ENCODE results near the gene ACTR1B. TPM values are rescaled to one million over a fixed set of nuclear protein-coding genes. Genes with fewer than 3 reads are reported as not detected.
"Not testable (repeated sequence)": the region's sequence is repeated elsewhere in the genome, so short reads cannot be mapped to it uniquely, and the experiment has no call there.

The ACTR1B gene
- total RNA-seq, 1 donor from 2014 or later = 59.2 TPM

DNA sequence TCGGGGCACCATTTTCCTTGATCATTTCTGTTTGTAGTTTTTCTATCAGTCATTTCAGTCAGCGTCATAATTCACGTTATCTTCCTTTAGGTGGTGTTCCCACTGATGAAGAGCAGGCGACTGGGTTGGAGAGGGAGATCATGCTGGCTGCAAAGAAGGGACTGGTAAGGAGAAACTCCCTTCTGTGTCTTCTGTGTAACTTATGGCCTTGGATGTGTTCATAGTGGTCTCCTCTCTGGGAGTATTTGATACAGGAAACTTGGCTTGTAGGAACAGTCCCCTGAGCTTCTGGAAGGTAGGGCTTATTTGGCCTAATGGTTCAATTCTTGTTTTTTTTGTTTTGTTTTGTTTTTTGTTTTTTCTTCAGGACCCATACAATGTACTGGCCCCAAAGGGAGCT is 16.9 kb downstream of the ACTR1B start:
- DNase-seq (ENCODE audit: low read depth) = no peak
- H3K4me3 ChIP-seq (ENCODE audit: low read depth, low read length) = peak overlapping the region; percentile 96
- no peak for FAIRE-seq
- H3K36me3 ChIP-seq (ENCODE audit: control insufficient read depth, insufficient read depth, low read length) = peaks cover 9% of the 10 kb centered on the region
- H3K27me3 ChIP-seq (ENCODE audit: control insufficient read depth, insufficient read depth, low read length) = no peaks in the 10 kb centered on the region
- no peak for TF ChIP-seq CTCF (IDR thresholded peaks at IDR 0.05; ENCODE audit: insufficient read depth, low read length, severe bottlenecking)

DNA sequence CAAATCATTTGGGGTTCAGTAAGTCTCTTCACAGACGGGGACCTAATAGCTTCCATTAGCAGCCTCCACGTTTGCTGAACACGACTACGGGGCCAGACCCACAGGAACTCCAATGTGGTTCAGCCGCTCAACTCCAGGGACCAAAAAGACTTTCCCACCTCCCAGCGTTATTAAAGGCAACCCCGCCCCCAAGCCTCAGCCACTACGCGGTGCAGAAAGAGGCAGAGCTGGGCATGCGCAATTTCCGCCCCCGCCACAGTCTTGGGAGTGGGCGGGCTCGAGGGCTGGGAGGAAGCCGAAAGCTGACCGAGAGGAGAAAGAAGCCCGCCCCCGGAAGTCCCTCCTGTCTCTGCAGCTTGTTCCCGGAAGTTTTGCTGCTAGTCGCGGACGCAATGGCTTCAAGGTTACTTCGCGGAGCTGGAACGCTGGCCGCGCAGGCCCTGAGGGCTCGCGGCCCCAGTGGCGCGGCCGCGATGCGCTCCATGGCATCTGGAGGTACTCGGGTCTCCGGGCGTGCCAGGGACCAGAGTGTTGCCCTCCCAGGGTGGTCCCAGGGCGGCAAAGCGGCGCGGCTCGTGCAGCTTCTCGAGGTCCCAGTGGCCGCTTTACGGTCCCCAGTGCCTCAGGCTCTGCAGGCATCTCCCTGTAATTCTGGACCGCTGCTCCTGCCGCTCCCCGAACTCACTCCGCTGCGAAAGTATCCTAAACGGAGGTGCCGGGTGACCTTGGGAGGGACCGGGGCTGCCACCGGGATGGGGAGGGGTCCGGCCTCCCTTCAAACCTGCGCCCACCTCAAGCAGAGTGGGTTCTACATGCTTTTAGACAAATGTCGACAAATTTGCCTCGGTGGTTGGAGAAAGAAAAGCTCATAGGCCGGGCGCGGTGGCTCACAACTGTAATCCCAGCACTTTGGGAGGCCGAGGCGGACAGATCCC is 17.9 kb downstream of the ACTR1B start, which contains the start of gene COX5B:
COX5B (plus strand) TSS at position 368 of the 935 bp plus-strand sequence; CDS start at position 393, 25 bp downstream.
- Histone ChIP-seq H3K36me3 (ENCODE audit: control insufficient read depth, insufficient read depth, low read length) (peaks cover 9% of the 10 kb centered on the region), H3K4me3 (ENCODE audit: low read depth, low read length) (peak within 1 kb of the TSS; percentile 96), H3K27me3 (ENCODE audit: control insufficient read depth, insufficient read depth, low read length) (no peaks in the 10 kb centered on the region)
- FAIRE-seq = no peak
- DNase-seq (ENCODE audit: low read depth) = peak; percentile 93
- no peak for TF ChIP-seq CTCF (IDR thresholded peaks at IDR 0.05; ENCODE audit: insufficient read depth, low read length, severe bottlenecking)

DNA sequence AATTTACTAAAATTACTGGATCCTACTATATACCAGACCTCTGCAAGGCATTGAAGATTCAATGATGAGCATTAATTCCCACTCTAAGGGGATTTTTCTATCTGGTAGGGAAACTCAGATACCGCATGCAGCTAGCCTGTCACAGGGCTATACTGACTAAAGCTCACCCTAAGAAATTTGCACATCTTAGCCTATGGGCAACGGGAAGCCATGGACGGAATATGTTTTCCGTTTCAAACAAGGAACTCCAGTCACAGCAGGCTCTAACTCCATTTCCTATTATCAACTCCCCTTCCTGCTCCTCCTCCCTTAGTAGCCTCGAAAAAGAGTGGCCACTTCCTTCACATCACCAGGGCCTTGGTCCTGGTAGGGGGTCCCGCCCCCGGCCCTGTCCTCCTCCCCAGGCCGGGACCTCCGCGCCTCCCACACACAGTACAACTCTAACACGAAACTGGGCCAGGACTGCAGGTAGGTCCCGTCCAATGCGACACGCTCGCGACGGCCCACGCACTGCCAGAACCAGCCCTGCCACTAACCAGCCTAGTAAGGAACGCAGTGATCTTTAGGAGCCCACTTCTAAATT is 18.6 kb downstream of the ACTR1B start:
- FAIRE-seq (no peak), DNase-seq (ENCODE audit: low read depth) (peak; percentile 8)
- no peak for TF ChIP-seq CTCF (IDR thresholded peaks at IDR 0.05; ENCODE audit: insufficient read depth, low read length, severe bottlenecking)

DNA sequence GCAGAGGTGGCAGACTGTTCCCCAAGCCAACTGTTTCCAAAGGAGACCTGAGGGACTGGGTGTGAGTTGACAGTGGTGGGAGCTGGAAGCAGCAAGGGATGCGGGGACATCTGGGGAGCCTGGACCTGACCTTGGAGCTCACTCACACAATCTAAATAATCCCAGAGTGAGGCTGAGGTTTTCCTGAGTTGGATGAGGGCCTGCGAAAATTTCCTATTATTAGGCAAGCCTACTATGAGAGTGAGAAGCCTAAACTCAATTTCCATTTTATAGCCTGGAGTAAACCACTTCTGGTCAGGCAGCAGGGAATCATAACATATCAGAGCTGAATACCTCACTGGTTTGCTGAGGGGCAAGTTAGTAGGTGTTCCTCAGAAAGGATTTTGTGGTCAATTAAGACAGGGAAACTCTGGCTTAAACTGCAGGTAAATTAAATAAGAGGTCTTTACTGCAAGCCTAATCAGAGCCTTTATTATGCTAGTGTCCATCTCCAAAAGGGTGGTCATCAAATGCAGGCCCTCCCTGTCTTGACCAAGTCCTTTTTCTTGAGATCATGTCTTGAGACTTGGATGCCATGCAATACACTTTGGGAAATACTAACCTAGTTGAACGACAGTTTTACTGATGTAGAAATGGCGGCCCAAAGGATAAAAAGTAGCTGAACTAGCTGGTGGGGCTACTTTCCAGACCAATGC is 19.7 kb downstream of the ACTR1B start:
- no peak overlapping the region for H3K4me3 ChIP-seq (ENCODE audit: low read depth, low read length)
- no peaks in the 10 kb centered on the region for H3K27me3 ChIP-seq (ENCODE audit: control insufficient read depth, insufficient read depth, low read length)
- H3K36me3 ChIP-seq (ENCODE audit: control insufficient read depth, insufficient read depth, low read length) = peaks cover 9% of the 10 kb centered on the region
- FAIRE-seq (no peak), DNase-seq (ENCODE audit: low read depth) (no peak)
- no peak for TF ChIP-seq CTCF (IDR thresholded peaks at IDR 0.05; ENCODE audit: insufficient read depth, low read length, severe bottlenecking)

More for the DNA sequence above, 18.6 kb downstream of the ACTR1B start:
- Histone ChIP-seq H3K27me3 (ENCODE audit: control insufficient read depth, insufficient read depth, low read length) (no peaks in the 10 kb centered on the region), H3K4me3 (ENCODE audit: low read depth, low read length) (peak overlapping the region; percentile 96), H3K36me3 (ENCODE audit: control insufficient read depth, insufficient read depth, low read length) (peaks cover 9% of the 10 kb centered on the region)

DNA sequence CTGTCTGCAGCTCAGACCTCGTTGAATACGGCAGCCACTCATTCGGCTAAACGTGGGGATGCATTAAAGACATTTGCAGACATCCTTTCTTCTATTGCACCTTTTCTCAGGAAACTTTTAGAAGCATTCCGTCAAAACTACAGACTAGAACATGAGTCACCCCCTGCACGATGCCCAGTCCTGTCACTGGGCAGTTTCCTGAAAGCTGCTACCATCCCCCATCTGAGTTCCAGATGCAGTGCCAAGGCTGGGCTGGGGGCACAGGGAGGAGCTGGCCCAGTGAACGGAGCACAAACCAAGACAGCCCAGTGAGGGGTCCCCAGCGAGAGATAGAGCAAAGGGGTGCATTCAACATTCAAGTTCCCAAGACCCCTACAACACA is 37.8 kb downstream of the ACTR1B start:
- H3K27me3 ChIP-seq (ENCODE audit: control insufficient read depth, insufficient read depth, low read length); H3K36me3 ChIP-seq (ENCODE audit: control insufficient read depth, insufficient read depth, low read length); H3K4me3 ChIP-seq (ENCODE audit: low read depth, low read length); FAIRE-seq: not testable (repeated sequence)
- peak; percentile 8 for DNase-seq (ENCODE audit: low read depth)

DNA sequence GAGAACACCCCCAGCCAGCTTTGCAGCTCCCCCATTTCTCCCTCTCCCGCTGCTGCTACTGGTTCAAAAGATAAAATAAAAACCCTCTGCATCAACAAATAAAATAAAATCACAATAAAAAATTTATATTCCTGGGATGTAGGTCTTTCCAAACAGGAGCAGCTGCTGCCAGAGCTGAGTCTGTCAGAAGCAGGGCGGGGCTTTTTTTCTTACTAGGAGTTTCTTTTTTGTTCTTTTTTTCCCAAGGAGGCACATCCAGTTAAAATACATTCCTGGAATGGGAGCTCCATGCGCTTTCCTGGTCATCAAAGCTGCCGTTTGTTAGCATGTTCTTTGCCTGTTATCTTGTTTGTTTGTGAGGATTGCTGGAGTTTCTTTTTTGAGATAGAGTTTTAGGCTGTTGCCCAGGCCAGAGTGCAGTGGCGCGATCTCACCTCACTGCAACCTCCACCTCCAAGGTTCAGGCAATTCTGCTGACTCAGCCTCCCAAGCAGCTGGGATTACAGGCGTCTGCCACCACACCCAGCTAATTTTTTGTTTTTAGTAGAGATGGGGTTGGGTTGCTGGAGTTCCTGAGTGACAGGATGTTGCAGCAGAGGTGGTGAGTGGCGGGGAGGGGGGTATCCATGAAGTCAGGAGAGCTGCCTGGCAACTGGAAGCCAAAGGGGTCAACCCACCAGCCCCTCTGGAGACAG is 38.3 kb downstream of the ACTR1B start:
- not testable (repeated sequence) for DNase-seq (ENCODE audit: low read depth); H3K27me3 ChIP-seq (ENCODE audit: control insufficient read depth, insufficient read depth, low read length); H3K4me3 ChIP-seq (ENCODE audit: low read depth, low read length); FAIRE-seq; H3K36me3 ChIP-seq (ENCODE audit: control insufficient read depth, insufficient read depth, low read length)

DNA sequence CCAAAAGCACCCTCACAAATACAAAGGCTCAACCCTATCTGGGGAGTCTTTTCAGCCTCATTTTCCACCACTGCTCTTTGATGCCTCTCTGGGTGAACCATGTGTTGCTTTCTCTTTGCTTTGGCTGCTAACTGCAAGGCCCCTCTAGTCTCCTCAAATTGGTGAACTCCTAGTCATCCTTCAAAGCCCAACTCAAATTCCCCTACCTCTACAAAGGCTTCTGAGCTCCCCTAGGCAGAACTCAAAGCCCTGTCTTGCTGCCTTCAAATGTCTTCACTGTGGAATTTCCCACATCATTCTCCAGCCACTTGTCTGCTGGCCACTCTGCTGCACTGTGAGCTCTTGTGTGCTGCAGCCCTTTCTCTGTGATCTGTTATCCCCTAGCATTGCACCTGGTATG is 40.9 kb downstream of the ACTR1B start:
- not testable (repeated sequence) for FAIRE-seq; H3K4me3 ChIP-seq (ENCODE audit: low read depth, low read length); H3K27me3 ChIP-seq (ENCODE audit: control insufficient read depth, insufficient read depth, low read length); H3K36me3 ChIP-seq (ENCODE audit: control insufficient read depth, insufficient read depth, low read length); DNase-seq (ENCODE audit: low read depth)

- not testable (repeated sequence) for H3K36me3 ChIP-seq (ENCODE audit: control insufficient read depth, insufficient read depth, low read length); DNase-seq (ENCODE audit: low read depth); H3K27me3 ChIP-seq (ENCODE audit: control insufficient read depth, insufficient read depth, low read length); FAIRE-seq; H3K4me3 ChIP-seq (ENCODE audit: low read depth, low read length)
Observed at GRCh38 chr2:97620492-97620891, 43.4 kb downstream of the ACTR1B start.

All from bronchial epithelial cell (primary cell).